ENCODE measurements around the gene NAGA. TPM values are rescaled to one million over a fixed set of nuclear protein-coding genes. Genes with fewer than 3 reads are reported as not detected.

The NAGA gene
- total and polyA plus RNA-seq, 9 of the 15 experiments (the other 6 are each of a cell fraction or from before 2014, with no cell fraction given), result 6.5 to 20.6 (median 17.4) TPM

- TF ChIP-seq, protein P1, sequence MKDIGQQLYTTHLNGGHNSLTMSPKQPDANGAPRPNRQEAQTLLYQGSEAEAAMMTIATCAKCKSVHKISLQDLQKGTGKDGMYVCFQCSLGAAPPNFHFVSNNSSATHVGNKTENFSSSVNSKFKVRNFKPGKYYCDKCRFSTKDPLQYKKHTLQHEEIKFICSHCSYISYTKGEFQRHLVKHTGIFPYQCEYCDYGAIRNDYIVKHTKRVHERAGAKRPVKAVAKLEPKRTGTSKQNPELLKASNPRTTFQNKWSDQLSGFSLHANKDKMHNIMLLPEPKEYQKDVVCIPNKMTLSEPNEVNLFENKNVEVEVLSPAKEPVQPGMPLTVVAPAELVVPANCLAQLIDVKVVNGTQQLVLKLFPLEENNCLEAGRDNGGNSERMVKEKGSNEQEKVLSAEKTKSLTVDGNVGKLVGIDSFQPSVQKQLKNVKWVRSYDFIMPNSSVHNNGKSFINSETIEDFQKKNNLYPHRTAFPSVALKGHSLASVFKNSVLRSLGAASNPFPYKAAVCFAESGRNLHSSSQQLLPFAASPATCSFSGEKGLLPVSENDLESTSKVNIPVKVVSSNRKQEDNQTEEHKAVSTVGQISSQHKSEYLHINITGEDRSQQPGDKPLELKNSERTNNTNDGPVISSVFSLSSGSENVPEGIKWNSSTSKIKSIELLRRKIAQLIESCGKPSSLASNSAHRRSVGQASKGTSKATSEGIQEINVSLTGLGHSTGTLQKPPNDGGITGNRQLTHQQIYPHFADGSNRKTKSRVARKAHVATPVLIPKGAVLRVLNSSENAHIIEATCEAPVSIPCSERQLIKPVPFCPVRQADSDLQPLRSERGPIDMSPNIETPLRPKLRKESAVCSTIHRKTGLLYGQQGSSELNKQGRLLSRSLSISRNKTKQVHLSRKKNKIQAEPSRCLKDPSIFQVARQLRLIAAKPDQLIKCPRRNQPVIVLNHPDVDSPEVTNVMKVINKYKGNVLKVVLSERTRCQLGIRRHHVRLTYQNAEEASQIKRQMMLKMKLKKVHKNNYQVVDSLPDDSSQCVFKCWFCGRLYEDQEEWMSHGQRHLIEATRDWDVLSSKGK (CRISPR knock-in tag; IDR thresholded peaks at IDR 0.05), result no peak
- TF ChIP-seq HMGN3 (IDR thresholded peaks at IDR 0.05; ENCODE audit: borderline replicate concordance, extremely low read depth, insufficient read length, low read depth, low read length) (peak; percentile 87), ZNF644 (tag; IDR thresholded peaks at IDR 0.05; ENCODE audit: low read depth) (0 out of 2 replicates have a peak, but pooled peaks have one; percentile 62), ZNF311 (CRISPR knock-in tag; IDR thresholded peaks at IDR 0.05) (no peak), RBM15 (IDR thresholded peaks at IDR 0.05; ENCODE audit: insufficient read depth, low read length) (no peak), ZNF609 (CRISPR knock-in tag; IDR thresholded peaks at IDR 0.05; ENCODE audit: borderline replicate concordance) (no peak), EGR1 (conservative IDR thresholded peaks at IDR 0.05) (peak; percentile 54), KDM1A (IDR thresholded peaks at IDR 0.05) (no peak), CEBPB (tag; IDR thresholded peaks at IDR 0.05) (no peak), TRIM24 (IDR thresholded peaks at IDR 0.05) (0 out of 4 replicates have a peak, but pooled peaks of 1 of the 2 experiments have one; percentile 13)
- TF ChIP-seq, protein P2, sequence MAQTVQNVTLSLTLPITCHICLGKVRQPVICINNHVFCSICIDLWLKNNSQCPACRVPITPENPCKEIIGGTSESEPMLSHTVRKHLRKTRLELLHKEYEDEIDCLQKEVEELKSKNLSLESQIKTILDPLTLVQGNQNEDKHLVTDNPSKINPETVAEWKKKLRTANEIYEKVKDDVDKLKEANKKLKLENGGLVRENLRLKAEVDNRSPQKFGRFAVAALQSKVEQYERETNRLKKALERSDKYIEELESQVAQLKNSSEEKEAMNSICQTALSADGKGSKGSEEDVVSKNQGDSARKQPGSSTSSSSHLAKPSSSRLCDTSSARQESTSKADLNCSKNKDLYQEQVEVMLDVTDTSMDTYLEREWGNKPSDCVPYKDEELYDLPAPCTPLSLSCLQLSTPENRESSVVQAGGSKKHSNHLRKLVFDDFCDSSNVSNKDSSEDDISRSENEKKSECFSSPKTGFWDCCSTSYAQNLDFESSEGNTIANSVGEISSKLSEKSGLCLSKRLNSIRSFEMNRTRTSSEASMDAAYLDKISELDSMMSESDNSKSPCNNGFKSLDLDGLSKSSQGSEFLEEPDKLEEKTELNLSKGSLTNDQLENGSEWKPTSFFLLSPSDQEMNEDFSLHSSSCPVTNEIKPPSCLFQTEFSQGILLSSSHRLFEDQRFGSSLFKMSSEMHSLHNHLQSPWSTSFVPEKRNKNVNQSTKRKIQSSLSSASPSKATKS (CRISPR knock-in tag; IDR thresholded peaks at IDR 0.05), result no peak
- TF ChIP-seq, protein P3, sequence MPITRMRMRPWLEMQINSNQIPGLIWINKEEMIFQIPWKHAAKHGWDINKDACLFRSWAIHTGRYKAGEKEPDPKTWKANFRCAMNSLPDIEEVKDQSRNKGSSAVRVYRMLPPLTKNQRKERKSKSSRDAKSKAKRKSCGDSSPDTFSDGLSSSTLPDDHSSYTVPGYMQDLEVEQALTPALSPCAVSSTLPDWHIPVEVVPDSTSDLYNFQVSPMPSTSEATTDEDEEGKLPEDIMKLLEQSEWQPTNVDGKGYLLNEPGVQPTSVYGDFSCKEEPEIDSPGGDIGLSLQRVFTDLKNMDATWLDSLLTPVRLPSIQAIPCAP (CRISPR knock-in tag; IDR thresholded peaks at IDR 0.05; ENCODE audit: borderline replicate concordance), result no peak
- TF ChIP-seq, protein P4, sequence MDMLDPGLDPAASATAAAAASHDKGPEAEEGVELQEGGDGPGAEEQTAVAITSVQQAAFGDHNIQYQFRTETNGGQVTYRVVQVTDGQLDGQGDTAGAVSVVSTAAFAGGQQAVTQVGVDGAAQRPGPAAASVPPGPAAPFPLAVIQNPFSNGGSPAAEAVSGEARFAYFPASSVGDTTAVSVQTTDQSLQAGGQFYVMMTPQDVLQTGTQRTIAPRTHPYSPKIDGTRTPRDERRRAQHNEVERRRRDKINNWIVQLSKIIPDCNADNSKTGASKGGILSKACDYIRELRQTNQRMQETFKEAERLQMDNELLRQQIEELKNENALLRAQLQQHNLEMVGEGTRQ (CRISPR knock-in tag; IDR thresholded peaks at IDR 0.05), result peak; percentile 35
These were observed 9.0 kb upstream of the NAGA start, which contains the start of gene SMDT1 (continued) for GRCh38 chr22:42079319-42080251.

Measured in K562 (cell line).